ENCODE measurements around the gene PRR36.

The PRR36 gene

GRCh38 chr19:7908742-7909461, 34.7 kb upstream of the PRR36 start:
- Histone ChIP-seq H3K27me3 (ENCODE audit: control insufficient read depth, insufficient read depth, low read length) (no peaks in the 10 kb centered on the region), H3K4me3 (ENCODE audit: low read depth, low read length) (no peak overlapping the region), H3K4me2 (ENCODE audit: low read length) (no peak overlapping the region), H3K79me2 (peaks cover 37% of the 10 kb centered on the region), H2AFZ (no peak overlapping the region), H3K9ac (no peak overlapping the region), H3K4me1 (peaks cover 13% of the 10 kb centered on the region), H3K36me3 (ENCODE audit: control insufficient read depth, insufficient read depth, low read length) (no peaks in the 10 kb centered on the region), H3K27ac (no peak overlapping the region), H3K9me3 (ENCODE audit: control insufficient read depth, low read length) (no peaks in the 10 kb centered on the region)
- no peak for TF ChIP-seq CTCF (IDR thresholded peaks at IDR 0.05)

- Histone ChIP-seq H3K27ac (no peak overlapping the region), H2AFZ (no peak overlapping the region), H3K4me3 (ENCODE audit: low read depth, low read length) (no peak overlapping the region), H3K4me1 (peaks cover 13% of the 10 kb centered on the region), H3K27me3 (ENCODE audit: control insufficient read depth, insufficient read depth, low read length) (no peaks in the 10 kb centered on the region), H3K36me3 (ENCODE audit: control insufficient read depth, insufficient read depth, low read length) (no peaks in the 10 kb centered on the region), H3K9ac (no peak overlapping the region), H3K4me2 (ENCODE audit: low read length) (no peak overlapping the region), H3K79me2 (peaks cover 37% of the 10 kb centered on the region), H3K9me3 (ENCODE audit: control insufficient read depth, low read length) (no peaks in the 10 kb centered on the region)
- no peak for TF ChIP-seq CTCF (IDR thresholded peaks at IDR 0.05)
Observed at GRCh38 chr19:7908078-7908699, 34.0 kb upstream of the PRR36 start.

GRCh38 chr19:7907544-7907943, 33.4 kb upstream of the PRR36 start:
- H3K36me3 ChIP-seq (ENCODE audit: control insufficient read depth, insufficient read depth, low read length) = no peaks in the 10 kb centered on the region
- TF ChIP-seq CTCF (IDR thresholded peaks at IDR 0.05) = no peak
- no peaks in the 10 kb centered on the region for H3K9me3 ChIP-seq (ENCODE audit: control insufficient read depth, low read length)
- no peak overlapping the region for H3K27ac ChIP-seq
- peaks cover 37% of the 10 kb centered on the region for H3K79me2 ChIP-seq
- no peak overlapping the region for H3K9ac ChIP-seq
- no peaks in the 10 kb centered on the region for H3K27me3 ChIP-seq (ENCODE audit: control insufficient read depth, insufficient read depth, low read length)
- H2AFZ ChIP-seq = no peak overlapping the region
- no peak overlapping the region for H3K4me3 ChIP-seq (ENCODE audit: low read depth, low read length)
- H3K4me2 ChIP-seq (ENCODE audit: low read length) = no peak overlapping the region
- peaks cover 19% of the 10 kb centered on the region for H3K4me1 ChIP-seq

GRCh38 chr19:7907122-7907521, 32.9 kb upstream of the PRR36 start:
- Histone ChIP-seq H3K4me3 (ENCODE audit: low read depth, low read length) (no peak overlapping the region), H3K9me3 (ENCODE audit: control insufficient read depth, low read length) (no peaks in the 10 kb centered on the region), H3K36me3 (ENCODE audit: control insufficient read depth, insufficient read depth, low read length) (no peaks in the 10 kb centered on the region), H3K79me2 (peaks cover 37% of the 10 kb centered on the region), H3K27me3 (ENCODE audit: control insufficient read depth, insufficient read depth, low read length) (no peaks in the 10 kb centered on the region), H3K4me2 (ENCODE audit: low read length) (no peak overlapping the region), H3K4me1 (peaks cover 20% of the 10 kb centered on the region), H3K27ac (no peak overlapping the region), H2AFZ (no peak overlapping the region), H3K9ac (no peak overlapping the region)
- TF ChIP-seq CTCF (IDR thresholded peaks at IDR 0.05) = no peak

GRCh38 chr19:7905859-7906258, 31.7 kb upstream of the PRR36 start:
- Histone ChIP-seq H2AFZ (no peak overlapping the region), H3K9ac (no peak overlapping the region), H3K4me3 (ENCODE audit: low read depth, low read length) (no peak overlapping the region), H3K4me1 (peaks cover 20% of the 10 kb centered on the region), H3K36me3 (ENCODE audit: control insufficient read depth, insufficient read depth, low read length) (no peaks in the 10 kb centered on the region), H3K27me3 (ENCODE audit: control insufficient read depth, insufficient read depth, low read length) (no peaks in the 10 kb centered on the region), H3K79me2 (peaks cover 37% of the 10 kb centered on the region), H3K27ac (no peak overlapping the region), H3K9me3 (ENCODE audit: control insufficient read depth, low read length) (no peaks in the 10 kb centered on the region), H3K4me2 (ENCODE audit: low read length) (no peak overlapping the region)
- no peak for TF ChIP-seq CTCF (IDR thresholded peaks at IDR 0.05)

All from parathyroid adenoma (tissue), 2 donors.